H1 (cell line): ENCODE results near the gene BIRC5.

Experiments
- FOSL1 ChIP-seq: IDR thresholded peaks from 2 replicates; pipeline ENCODE4 v1.6.1; 2011; ENCODE audit warnings: mild to moderate bottlenecking, low read depth, low read length, moderate library complexity; ENCODE audit not compliant: insufficient read depth
- MAX ChIP-seq: IDR thresholded peaks from 2 replicates; pipeline ENCODE4 v1.6.1; 2012; ENCODE audit warnings: inconsistent platforms
- PHF8 ChIP-seq: fragments of 200-600 bp; sonication (generic); conservative IDR thresholded peaks from 2 replicates; pipeline ENCODE4 v1.7.1; 2012; ENCODE audit warnings: low read depth, mild to moderate bottlenecking, inconsistent platforms, low read length, moderate library complexity
- POLR2AphosphoS5 ChIP-seq: IDR thresholded peaks from 2 replicates; pipeline ENCODE4 v1.6.1; 2011; ENCODE audit warnings: low read depth, low read length
- SIN3A ChIP-seq, 2 experiments: IDR thresholded peaks in 1 of 2; conservative IDR thresholded peaks in 1 of 2; 2 replicates each; pipeline ENCODE4 v1.6.1; 2011 to 2012; ENCODE audit warnings: low read length in 2 of 2, improper control_type of control experiment in 1 of 2, low read depth in 1 of 2, mild to moderate bottlenecking in 1 of 2
- TAF7 ChIP-seq: optimal IDR thresholded peaks from 2 replicates; pipeline ENCODE3; 2011; ENCODE audit warnings: low read depth, mild to moderate bottlenecking, inconsistent platforms, low read length, moderate library complexity, borderline replicate concordance
- ZNF274 ChIP-seq: IDR thresholded peaks from 2 replicates; pipeline ENCODE4 v1.7.0; 2012; ENCODE audit warnings: low read length, borderline replicate concordance; ENCODE audit errors: extremely low read depth
- TF ChIP-seq, protein P1 (sequence below): IDR thresholded peaks from 2 replicates; pipeline ENCODE4 v1.6.1; 2012; ENCODE audit warnings: low read length, inconsistent platforms
- TF ChIP-seq, protein P2 (sequence below), 3 experiments: IDR thresholded peaks; 1 replicate in 2 of 3; 2 replicates in 1 of 3; pipeline versions ENCODE4 v1.5.1 to v1.6.1; 2011; ENCODE audit warnings: low read length in 3 of 3, mild to moderate bottlenecking in 3 of 3, inconsistent platforms in 2 of 3, low read depth in 1 of 3, moderate library complexity in 1 of 3; ENCODE audit not compliant: insufficient read depth in 1 of 3; ENCODE audit errors: control extremely low read depth in 1 of 3

- TF ChIP-seq PHF8 = no peak
- TF ChIP-seq POLR2AphosphoS5 = no peak
- TF ChIP-seq, protein P1, sequence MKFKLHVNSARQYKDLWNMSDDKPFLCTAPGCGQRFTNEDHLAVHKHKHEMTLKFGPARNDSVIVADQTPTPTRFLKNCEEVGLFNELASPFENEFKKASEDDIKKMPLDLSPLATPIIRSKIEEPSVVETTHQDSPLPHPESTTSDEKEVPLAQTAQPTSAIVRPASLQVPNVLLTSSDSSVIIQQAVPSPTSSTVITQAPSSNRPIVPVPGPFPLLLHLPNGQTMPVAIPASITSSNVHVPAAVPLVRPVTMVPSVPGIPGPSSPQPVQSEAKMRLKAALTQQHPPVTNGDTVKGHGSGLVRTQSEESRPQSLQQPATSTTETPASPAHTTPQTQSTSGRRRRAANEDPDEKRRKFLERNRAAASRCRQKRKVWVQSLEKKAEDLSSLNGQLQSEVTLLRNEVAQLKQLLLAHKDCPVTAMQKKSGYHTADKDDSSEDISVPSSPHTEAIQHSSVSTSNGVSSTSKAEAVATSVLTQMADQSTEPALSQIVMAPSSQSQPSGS = no peak
- TF ChIP-seq, protein P2, sequence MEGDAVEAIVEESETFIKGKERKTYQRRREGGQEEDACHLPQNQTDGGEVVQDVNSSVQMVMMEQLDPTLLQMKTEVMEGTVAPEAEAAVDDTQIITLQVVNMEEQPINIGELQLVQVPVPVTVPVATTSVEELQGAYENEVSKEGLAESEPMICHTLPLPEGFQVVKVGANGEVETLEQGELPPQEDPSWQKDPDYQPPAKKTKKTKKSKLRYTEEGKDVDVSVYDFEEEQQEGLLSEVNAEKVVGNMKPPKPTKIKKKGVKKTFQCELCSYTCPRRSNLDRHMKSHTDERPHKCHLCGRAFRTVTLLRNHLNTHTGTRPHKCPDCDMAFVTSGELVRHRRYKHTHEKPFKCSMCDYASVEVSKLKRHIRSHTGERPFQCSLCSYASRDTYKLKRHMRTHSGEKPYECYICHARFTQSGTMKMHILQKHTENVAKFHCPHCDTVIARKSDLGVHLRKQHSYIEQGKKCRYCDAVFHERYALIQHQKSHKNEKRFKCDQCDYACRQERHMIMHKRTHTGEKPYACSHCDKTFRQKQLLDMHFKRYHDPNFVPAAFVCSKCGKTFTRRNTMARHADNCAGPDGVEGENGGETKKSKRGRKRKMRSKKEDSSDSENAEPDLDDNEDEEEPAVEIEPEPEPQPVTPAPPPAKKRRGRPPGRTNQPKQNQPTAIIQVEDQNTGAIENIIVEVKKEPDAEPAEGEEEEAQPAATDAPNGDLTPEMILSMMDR (IDR thresholded peaks at IDR 0.05; ENCODE audit: control extremely low read depth in 1 of 3, insufficient read depth in 1 of 3, low read depth in 1 of 3, low read length in 3 of 3) = no peak
- no peak for TF ChIP-seq MAX
- TF ChIP-seq FOSL1 = no peak
- no peak for TF ChIP-seq ZNF274
- no peak for TF ChIP-seq SIN3A (conservative IDR thresholded peaks at IDR 0.05 in 1 of 2, IDR thresholded peaks at IDR 0.05 in 1 of 2; ENCODE audit: low read depth in 1 of 2, low read length in 2 of 2)
- TF ChIP-seq TAF7 = no peak
Measured at GRCh38 chr17:78227455-78227916, 13.4 kb downstream of the BIRC5 start.
